ACC112 (cell line): ENCODE data around the gene ZDHHC12.

Experiments
- H2AFZ ChIP-seq: fragments of 200-600 bp; sonication (generic); one replicate; pipeline ENCODE4 v1.6.0; 2017; ENCODE audit warnings: antibody characterized with exemption, low read length; ENCODE audit not compliant: unreplicated experiment
- H3K27ac ChIP-seq: fragments of 200-600 bp; sonication (generic); 2 replicates; pipeline ENCODE4 v1.5.1; 2014; ENCODE audit warnings: low read depth, mild to moderate bottlenecking, antibody characterized with exemption, low read length, moderate library complexity
- H3K27me3 ChIP-seq: fragments of 200-600 bp; sonication (generic); 2 replicates; pipeline ENCODE4 v1.6.1; 2014; ENCODE audit warnings: mild to moderate bottlenecking, antibody characterized with exemption, low read length, moderate library complexity, mixed read lengths; ENCODE audit not compliant: insufficient read depth
- H3K36me3 ChIP-seq: fragments of 200-600 bp; sonication (generic); 2 replicates; pipeline ENCODE4 v1.6.1; 2016; ENCODE audit warnings: mild to moderate bottlenecking, antibody characterized with exemption, low read length, moderate library complexity, mixed read lengths; ENCODE audit not compliant: insufficient read depth
- H3K4me1 ChIP-seq: fragments of 200-600 bp; sonication (generic); one replicate; pipeline ENCODE4 v1.6.1; 2016; ENCODE audit warnings: low read length, mixed read lengths; ENCODE audit not compliant: insufficient read depth, unreplicated experiment, control insufficient read depth
- H3K4me3 ChIP-seq: fragments of 200-600 bp; sonication (generic); 2 replicates; pipeline ENCODE4 v1.5.1; 2014; ENCODE audit warnings: mild to moderate bottlenecking, low read depth, low read length
- H3K79me2 ChIP-seq: fragments of 200-600 bp; sonication (generic); one replicate; pipeline ENCODE4 v1.6.0; 2016; ENCODE audit warnings: low read length; ENCODE audit not compliant: control insufficient read depth, unreplicated experiment, insufficient read depth

The ZDHHC12 gene

DNA sequence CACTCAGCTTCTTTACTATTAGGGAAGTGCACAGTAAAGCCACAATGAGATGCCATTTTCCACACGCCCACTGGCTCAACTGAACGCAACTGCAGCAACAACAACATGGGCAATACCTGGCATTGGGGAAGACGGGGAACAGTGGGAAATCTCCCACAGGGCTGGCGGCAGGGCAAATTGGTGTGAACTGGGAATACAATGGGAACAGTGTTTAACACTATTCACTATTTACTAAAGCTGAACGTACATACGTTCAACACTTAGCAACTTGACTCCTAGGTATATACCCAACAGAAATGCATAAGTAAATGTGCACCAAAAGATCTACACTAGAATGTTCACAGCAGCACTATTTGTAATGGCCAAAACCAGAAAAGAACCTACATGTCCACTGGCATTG lies 33.7 kb upstream of the ZDHHC12 start:
- H3K36me3 ChIP-seq, result no peaks in the 10 kb centered on the region
- no peak overlapping the region for H2AFZ ChIP-seq
- H3K79me2 ChIP-seq, result no peaks in the 10 kb centered on the region
- no peak overlapping the region for H3K4me3 ChIP-seq
- H3K27ac ChIP-seq, result no peak overlapping the region
- H3K4me1 ChIP-seq, result no peaks in the 10 kb centered on the region
- no peaks in the 10 kb centered on the region for H3K27me3 ChIP-seq

DNA sequence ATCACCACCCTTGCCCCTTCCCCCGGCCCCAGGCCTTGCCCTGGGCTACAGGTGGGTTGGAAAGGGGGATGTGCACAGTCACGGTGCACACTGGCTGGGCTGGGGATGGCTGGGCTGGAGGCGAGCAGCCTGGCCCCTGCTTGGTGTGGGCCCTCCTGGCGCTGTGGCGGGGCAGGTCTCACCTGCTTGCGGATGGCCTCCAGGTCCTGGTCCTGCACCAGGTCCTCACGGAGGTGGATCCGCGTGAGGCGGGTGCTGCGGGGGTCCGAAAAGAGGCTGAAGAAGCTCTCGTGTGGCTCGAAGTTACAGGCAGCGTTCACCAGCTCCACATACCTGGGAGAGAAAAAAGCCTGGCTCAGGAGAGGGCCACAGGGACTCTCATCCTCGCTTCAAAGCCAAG lies 29.7 kb upstream of the ZDHHC12 start:
- Histone ChIP-seq H3K27me3 (no peaks in the 10 kb centered on the region), H2AFZ (no peak overlapping the region), H3K36me3 (no peaks in the 10 kb centered on the region), H3K27ac (no peak overlapping the region), H3K4me3 (no peak overlapping the region), H3K4me1 (no peaks in the 10 kb centered on the region), H3K79me2 (no peaks in the 10 kb centered on the region)

DNA sequence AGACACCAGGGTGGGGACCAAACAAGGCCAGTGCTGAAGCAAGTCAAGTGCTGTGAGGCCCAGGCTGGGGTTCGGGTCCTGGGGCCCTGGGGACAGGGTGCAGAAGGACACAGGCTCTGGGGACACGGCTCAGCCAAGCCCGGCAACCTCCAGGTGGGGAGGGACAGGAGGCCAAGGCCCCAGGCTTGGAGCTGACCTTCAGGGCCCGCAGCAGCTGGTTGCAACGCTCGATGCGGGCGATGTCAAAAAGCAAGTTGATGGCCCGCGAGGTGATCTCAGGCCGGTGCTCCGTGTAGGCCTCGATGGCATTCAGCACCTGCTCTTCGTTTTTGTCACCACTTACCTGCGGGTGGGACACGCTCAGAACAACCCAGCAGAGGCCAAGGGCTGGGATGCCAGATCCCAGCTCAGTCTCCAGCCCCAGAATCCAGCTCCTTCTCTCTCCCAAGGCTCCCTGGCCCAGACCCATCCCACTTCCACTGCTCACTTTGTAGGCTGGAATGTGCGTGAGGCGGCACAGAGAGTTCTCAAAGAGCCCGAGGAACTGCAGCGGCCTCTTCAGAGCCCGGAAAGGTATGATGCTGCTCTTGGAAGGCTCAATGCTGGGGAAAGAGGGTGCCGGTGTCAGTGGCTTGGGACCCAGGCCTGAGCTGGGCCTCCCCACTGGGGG lies 27.1 kb upstream of the ZDHHC12 start:
- no peaks in the 10 kb centered on the region for H3K36me3 ChIP-seq
- H3K4me1 ChIP-seq, result no peaks in the 10 kb centered on the region
- H3K79me2 ChIP-seq, result no peaks in the 10 kb centered on the region
- no peak overlapping the region for H2AFZ ChIP-seq
- no peak overlapping the region for H3K27ac ChIP-seq
- no peak overlapping the region for H3K4me3 ChIP-seq
- no peaks in the 10 kb centered on the region for H3K27me3 ChIP-seq

DNA sequence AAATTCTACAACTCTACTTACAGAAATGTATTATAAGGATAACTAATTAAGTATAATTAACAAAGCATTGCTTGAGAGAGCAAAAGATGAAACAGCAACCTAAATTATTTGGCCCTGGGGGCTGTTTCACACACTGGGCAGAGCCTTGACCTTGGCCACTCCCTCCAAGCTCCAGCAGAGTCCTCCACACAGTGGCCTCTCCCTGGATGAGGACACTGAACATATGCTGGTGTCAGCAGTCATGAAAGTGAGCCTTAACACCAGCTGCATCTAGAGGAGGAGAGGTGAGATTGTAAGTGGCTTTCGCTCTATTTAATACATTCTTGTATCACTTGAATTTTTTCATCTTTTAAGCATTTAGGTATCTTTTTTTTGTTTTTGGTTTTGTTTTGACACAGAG lies 23.3 kb upstream of the ZDHHC12 start:
- no peaks in the 10 kb centered on the region for H3K36me3 ChIP-seq
- no peaks in the 10 kb centered on the region for H3K79me2 ChIP-seq
- H3K27ac ChIP-seq, result no peak overlapping the region
- no peak overlapping the region for H3K4me3 ChIP-seq
- H2AFZ ChIP-seq, result no peak overlapping the region
- H3K4me1 ChIP-seq, result no peaks in the 10 kb centered on the region
- no peaks in the 10 kb centered on the region for H3K27me3 ChIP-seq

DNA sequence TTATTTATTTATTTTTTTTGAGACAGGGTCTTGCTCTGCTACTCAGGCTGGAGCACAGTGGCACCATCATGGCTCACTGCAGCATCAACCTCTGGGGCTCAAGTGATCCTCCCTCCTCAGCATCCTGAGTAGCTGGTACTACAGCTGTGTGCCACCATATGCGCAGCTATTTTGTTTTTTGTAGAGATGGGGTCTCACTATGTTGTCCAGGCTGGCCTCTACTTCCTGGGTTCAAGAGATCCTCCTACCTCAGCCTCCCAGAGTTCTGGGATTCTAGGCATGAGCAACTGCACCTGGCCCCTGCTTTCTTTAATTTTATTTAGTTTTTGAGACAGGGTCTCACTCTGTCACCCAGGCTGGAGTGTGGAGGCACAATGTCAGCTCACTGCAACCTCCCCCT lies 19.5 kb upstream of the ZDHHC12 start:
- H3K79me2 ChIP-seq, result no peaks in the 10 kb centered on the region
- H3K4me1 ChIP-seq, result no peaks in the 10 kb centered on the region
- H3K27me3 ChIP-seq, result no peaks in the 10 kb centered on the region
- H3K4me3 ChIP-seq, result no peak overlapping the region
- peaks cover 6% of the 10 kb centered on the region; the same call in 1 of the 2 replicates for H3K36me3 ChIP-seq
- H3K27ac ChIP-seq, result no peak overlapping the region
- no peak overlapping the region for H2AFZ ChIP-seq

DNA sequence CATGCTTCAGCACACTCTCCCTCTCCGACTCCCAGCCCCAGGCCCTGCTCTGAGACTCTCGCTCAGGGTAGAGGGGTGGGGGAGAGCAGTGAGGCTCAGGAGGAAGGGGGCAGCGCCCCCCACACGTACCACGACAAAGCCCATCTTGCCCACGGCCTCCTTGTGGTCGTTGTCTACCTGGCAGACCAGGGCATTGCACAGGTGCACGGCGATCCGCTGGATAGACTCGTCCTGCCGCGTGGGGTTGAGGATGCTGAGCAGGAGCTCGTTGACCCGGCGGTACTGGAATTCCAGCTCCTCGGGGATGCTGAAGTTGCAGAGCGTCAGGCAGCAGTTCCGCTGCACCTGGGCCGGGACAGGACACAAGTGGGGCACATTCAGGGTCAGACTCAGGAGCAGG lies 18.5 kb upstream of the ZDHHC12 start:
- H3K4me3 ChIP-seq, result no peak overlapping the region
- no peak overlapping the region for H3K27ac ChIP-seq
- H2AFZ ChIP-seq, result no peak overlapping the region
- no peaks in the 10 kb centered on the region for H3K27me3 ChIP-seq
- H3K36me3 ChIP-seq, result peaks cover 6% of the 10 kb centered on the region; the same call in 1 of the 2 replicates
- H3K79me2 ChIP-seq, result no peaks in the 10 kb centered on the region
- no peaks in the 10 kb centered on the region for H3K4me1 ChIP-seq

DNA sequence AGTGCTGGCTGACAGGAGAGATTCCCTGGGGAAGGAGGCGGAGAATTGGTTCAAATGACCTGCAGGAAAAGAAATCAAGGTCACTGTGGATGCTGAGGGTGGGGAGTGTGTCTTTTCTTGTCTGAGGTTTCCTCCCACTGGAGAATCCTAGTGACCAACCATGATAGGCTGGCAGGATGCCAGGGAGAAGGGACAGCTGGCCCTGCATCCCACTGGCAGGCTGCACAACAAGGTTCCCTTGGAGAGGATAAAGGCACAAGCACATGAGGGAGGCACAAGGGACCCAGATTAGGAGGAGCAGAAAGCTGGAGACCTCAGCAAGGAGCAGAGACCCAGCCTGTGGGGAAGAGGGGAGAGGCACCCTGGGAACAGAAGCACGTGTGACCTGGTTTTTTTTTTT lies 11.4 kb upstream of the ZDHHC12 start:
- no peaks in the 10 kb centered on the region for H3K4me1 ChIP-seq
- H3K27ac ChIP-seq, result no peak overlapping the region
- no peaks in the 10 kb centered on the region for H3K79me2 ChIP-seq
- no peak overlapping the region for H3K4me3 ChIP-seq
- H2AFZ ChIP-seq, result no peak overlapping the region
- no peaks in the 10 kb centered on the region for H3K27me3 ChIP-seq
- peaks cover 6% of the 10 kb centered on the region; the same call in 1 of the 2 replicates for H3K36me3 ChIP-seq

DNA sequence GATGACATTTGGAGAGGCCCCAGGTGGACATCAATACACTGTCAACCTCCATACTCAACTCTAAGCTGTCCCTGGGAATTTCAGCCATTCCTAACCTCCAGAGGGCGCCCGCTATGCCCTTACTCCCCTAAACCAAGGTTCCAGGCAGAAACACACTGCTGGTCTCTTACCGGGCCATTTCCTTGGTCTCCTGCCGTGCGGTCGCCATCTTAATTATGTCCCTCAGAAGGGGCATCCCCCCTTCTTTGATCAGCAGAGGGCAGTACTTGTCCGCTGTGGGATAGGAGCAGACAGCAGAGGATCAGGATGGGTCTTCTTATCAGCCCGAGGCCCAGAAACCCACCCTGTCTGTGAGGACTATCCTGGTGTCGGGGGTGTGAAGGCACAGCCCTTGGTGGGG lies 9.3 kb upstream of the ZDHHC12 start:
- H3K4me1 ChIP-seq, result no peaks in the 10 kb centered on the region
- H3K36me3 ChIP-seq, result no peaks in the 10 kb centered on the region
- no peaks in the 10 kb centered on the region for H3K79me2 ChIP-seq
- no peaks in the 10 kb centered on the region for H3K27me3 ChIP-seq
- no peak overlapping the region for H3K4me3 ChIP-seq
- no peak overlapping the region for H3K27ac ChIP-seq
- H2AFZ ChIP-seq, result no peak overlapping the region

DNA sequence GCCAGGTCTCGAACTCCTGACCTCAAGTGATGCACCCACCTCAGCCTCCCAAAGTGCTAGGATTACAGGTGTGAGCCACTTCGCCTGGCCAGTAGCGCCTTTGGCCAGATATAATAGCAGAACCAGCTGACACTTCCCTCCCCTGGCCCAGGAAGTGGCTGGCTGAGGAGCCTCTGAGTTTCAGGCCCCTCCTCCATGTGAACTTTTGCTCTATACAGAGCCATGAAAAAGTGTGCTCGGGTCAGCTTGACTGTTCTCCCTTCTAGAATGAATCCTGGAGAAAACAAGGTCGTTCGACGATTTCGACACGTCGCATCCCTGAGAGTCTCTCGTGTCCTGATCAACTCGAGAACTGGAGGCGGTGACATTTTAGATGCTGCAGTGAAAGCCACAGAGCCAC lies 8.6 kb upstream of the ZDHHC12 start:
- H3K36me3 ChIP-seq, result no peaks in the 10 kb centered on the region
- H3K27me3 ChIP-seq, result no peaks in the 10 kb centered on the region
- no peaks in the 10 kb centered on the region for H3K79me2 ChIP-seq
- no peaks in the 10 kb centered on the region for H3K4me1 ChIP-seq
- H3K4me3 ChIP-seq, result no peak overlapping the region
- no peak overlapping the region for H3K27ac ChIP-seq
- no peak overlapping the region for H2AFZ ChIP-seq

DNA sequence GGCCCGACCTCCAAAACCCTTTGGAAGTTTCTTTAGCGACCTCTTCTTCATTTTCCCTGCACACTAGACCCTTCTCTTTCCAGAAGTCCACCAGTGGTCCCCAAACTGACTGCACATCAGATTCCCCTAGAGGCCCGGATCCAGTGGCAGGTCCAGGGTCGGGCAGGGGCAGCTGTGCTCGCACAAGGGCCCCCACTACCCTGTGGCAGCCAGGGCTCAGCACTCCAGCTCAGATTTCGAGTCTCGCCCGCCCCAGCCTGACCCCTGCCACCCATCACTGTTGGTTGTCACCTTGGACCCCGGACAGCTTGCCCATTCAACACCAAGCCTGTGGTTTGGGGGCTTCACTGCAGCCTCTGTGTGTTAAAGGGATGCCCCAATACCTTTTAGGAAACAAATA lies 7.8 kb upstream of the ZDHHC12 start:
- no peaks in the 10 kb centered on the region for H3K79me2 ChIP-seq
- no peaks in the 10 kb centered on the region for H3K36me3 ChIP-seq
- no peak overlapping the region for H2AFZ ChIP-seq
- no peak overlapping the region for H3K27ac ChIP-seq
- H3K27me3 ChIP-seq, result no peaks in the 10 kb centered on the region
- no peaks in the 10 kb centered on the region for H3K4me1 ChIP-seq
- no peak overlapping the region for H3K4me3 ChIP-seq

DNA sequence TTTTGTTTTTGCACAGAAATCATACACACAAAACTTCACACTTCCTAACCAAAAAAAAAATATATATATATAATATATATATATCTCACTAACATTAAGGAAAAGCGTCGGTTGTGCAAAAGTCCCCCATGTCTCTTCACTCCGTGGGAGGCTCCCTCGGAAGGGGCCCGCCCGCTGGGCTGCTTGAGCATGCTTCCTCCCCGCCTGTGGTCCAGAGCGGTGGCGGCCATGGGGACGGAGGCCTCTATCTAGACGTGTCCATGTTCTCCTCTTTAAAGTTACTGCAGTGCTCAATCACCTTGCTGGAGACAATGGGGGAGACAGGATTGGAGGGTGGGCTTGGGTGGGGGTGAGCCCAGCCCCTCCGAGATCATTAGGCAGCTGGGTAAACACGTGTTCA lies 7.2 kb upstream of the ZDHHC12 start:
- Histone ChIP-seq H3K79me2 (no peaks in the 10 kb centered on the region), H3K4me1 (no peaks in the 10 kb centered on the region), H3K36me3 (no peaks in the 10 kb centered on the region), H2AFZ (no peak overlapping the region), H3K4me3 (no peak overlapping the region), H3K27ac (no peak overlapping the region), H3K27me3 (no peaks in the 10 kb centered on the region)
